IPS-18a (cell line): ENCODE measurements around the gene AGAP5.
"Not testable (repeated sequence)": the region's sequence is repeated elsewhere in the genome, so short reads cannot be mapped to it uniquely, and the experiment has no call there.

ENCODE experiments used
- H3K27ac ChIP-seq: one replicate; pipeline ENCODE4 v1.5.1; 2013; ENCODE audit warnings: low read length
- H3K27me3 ChIP-seq: one replicate; pipeline ENCODE4 v1.6.1; 2013; ENCODE audit warnings: mild to moderate bottlenecking, low read length; ENCODE audit not compliant: control insufficient read depth, insufficient read depth
- H3K36me3 ChIP-seq: one replicate; pipeline ENCODE4 v1.6.1; 2013; ENCODE audit warnings: low read depth, low read length; ENCODE audit not compliant: control insufficient read depth
- H3K4me1 ChIP-seq: one replicate; pipeline ENCODE4 v1.6.1; 2013; ENCODE audit warnings: low read depth, low read length; ENCODE audit not compliant: control insufficient read depth
- H3K4me3 ChIP-seq: one replicate; pipeline ENCODE4 v1.5.1; 2013; ENCODE audit warnings: low read length
- H3K9ac ChIP-seq: one replicate; pipeline ENCODE4 v1.6.1; 2013; ENCODE audit warnings: mild to moderate bottlenecking, low read length, moderate library complexity
- H3K9me3 ChIP-seq: one replicate; pipeline ENCODE4 v1.6.1; 2013; ENCODE audit warnings: low read depth, low read length; ENCODE audit not compliant: control insufficient read depth

AGAP5 gene

DNA sequence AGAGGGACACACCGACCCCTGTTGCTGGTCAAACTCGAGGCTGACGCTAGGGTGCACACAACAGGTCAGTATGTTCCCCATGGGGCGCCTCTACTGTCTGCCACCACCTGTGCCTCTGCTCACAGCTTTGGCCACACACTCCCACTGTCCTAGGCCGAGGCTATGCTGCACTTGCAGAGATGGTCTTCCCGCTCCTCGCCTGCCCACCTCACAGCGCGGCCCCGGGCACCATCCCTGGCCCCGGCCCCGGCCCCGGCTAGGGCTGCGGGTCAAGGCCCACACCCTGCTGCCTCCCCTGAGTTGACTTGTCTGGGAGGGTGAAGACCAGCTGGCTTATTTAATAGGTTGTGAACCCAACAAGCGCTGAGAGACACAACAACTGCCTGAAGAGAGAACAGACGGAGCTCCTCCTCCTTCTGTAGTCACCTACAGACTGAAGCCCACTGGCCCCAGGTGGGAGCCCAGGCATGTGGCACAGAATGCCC is at the start of gene AGAP5:
AGAP5 (minus strand) TSS at position 435 of the 485 bp plus-strand sequence; CDS start at position 81, 354 bp downstream.
- not testable (repeated sequence) for H3K27ac ChIP-seq, H3K9ac ChIP-seq, H3K9me3 ChIP-seq, H3K27me3 ChIP-seq, H3K36me3 ChIP-seq, H3K4me3 ChIP-seq, H3K4me1 ChIP-seq

DNA sequence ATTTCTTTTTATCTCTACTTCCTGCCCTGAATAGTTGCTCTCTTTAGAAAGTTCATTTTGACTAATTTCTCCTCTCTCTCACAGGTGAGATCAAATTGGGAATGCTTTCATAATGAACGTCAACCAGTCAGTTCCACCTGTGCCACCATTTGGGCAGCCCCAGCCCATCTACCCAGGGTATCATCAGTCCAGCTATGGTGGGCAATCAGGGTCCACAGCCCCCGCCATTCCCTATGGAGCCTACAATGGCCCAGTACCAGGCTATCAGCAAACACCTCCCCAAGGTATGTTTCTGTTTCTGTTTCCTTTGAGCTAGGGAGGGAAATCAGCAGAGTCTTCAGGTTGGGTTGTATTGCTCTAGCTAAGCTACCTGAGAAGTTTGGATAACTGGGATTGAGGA is 48.8 kb upstream of the AGAP5 start:
- peaks cover 19% of the 10 kb centered on the region for H3K4me1 ChIP-seq
- H3K27me3 ChIP-seq: no peaks in the 10 kb centered on the region
- H3K27ac ChIP-seq: no peak overlapping the region
- no peak overlapping the region for H3K9ac ChIP-seq
- H3K4me3 ChIP-seq: no peak overlapping the region
- H3K36me3 ChIP-seq: peaks cover 25% of the 10 kb centered on the region
- H3K9me3 ChIP-seq: no peaks in the 10 kb centered on the region

DNA sequence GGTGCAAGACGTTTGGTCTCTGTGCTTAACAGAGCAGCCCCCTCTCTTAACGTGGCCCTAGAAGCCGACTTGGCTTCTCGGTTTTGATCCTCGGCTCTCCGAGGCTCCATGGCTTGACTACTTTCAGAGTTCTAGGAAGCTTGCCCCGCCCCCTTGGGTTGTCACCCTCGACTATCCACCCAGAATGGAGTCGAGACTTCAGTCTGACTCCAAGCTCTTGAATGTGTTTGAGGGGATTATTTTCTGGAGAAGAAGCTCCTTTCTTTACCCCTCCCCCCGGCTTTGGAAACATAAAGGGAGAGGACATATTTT is 46.7 kb upstream of the AGAP5 start:
- peaks cover 8% of the 10 kb centered on the region for H3K36me3 ChIP-seq
- no peak overlapping the region for H3K27ac ChIP-seq

DNA sequence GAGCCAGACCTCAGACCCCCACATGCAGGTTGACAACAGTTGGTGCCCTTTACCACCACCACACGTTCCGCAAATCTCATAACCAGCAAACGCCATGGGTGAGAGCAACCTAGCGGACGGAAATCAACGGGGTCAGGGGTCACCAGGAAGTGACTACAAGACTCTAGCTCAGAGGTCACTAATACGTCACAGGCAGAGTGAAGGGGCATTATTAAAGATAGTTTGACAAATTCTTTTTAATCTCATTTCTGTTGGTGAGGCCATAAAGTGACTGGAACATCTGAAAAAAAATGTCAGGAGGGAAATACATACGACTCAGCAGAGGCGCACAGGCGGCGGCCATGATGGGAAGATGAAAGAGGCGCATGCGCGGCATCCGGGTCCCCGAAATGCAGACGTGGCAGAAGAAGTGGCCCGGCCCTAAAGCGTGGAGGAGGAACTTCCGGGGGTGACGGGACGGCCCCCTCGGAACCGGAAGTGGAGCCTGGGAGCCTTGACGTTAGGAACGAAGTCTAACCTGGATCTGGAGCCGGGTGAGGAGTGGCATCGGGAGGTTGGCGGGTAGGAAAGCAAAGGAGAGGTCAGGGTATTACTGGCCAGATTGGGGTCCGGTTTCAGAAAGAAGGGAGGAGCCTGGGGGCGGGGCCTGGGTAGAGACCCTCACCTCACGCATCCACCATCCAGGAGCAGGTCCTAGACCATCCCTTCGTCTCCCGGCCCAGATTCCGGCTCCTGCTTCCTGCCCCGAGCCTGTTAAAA is 46.2 kb upstream of the AGAP5 start, which contains the start of gene SEC24C:
SEC24C (plus strand) TSS at position 468 of the 759 bp plus-strand sequence. CDS start 2,461 bp downstream, outside the sequence.
- peak within 1 kb of the TSS; percentile 91 for H3K9ac ChIP-seq
- H3K27me3 ChIP-seq: no peaks in the 10 kb centered on the region
- no peaks in the 10 kb centered on the region for H3K9me3 ChIP-seq
- H3K4me3 ChIP-seq: peak within 1 kb of the TSS; percentile 85
- H3K4me1 ChIP-seq: peaks cover 22% of the 10 kb centered on the region
- H3K36me3 ChIP-seq: peaks cover 6% of the 10 kb centered on the region
- peak within 1 kb of the TSS; percentile 90 for H3K27ac ChIP-seq

More for the DNA sequence above, 46.7 kb upstream of the AGAP5 start:
- H3K9me3 ChIP-seq: no peaks in the 10 kb centered on the region
- H3K9ac ChIP-seq: peak overlapping the region; percentile 91
- no peaks in the 10 kb centered on the region for H3K27me3 ChIP-seq
- H3K4me1 ChIP-seq: peaks cover 22% of the 10 kb centered on the region
- peak overlapping the region; percentile 85 for H3K4me3 ChIP-seq

DNA sequence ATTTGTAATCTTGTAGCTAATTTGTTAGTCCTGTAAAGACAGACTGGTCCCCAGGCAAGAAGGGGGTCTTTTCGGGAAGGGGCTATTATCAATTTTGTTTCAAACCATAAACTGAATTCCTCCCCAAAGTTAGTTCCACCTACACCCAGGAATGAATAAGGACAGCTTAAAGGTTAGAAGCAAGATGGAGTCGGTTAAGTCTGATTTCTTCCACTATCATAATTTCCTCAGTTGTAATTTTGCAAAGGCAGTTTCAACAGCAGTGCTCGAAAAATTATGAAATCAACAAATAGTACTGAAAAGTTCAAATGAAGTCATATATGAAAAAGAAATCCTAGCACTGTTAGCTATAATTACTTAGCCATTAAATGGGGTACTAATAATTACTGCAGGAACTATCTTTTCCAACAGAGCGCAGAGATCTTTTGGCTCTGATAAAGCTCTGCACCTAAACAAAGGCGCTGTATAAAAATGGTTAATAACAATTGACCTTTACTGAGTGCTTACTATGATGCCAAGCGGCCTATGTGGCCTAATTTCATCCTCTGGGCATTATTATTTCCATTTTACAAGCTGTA is 45.5 kb upstream of the AGAP5 start:
- no peaks in the 10 kb centered on the region for H3K27me3 ChIP-seq
- H3K4me1 ChIP-seq: peaks cover 22% of the 10 kb centered on the region
- no peaks in the 10 kb centered on the region for H3K9me3 ChIP-seq
- H3K4me3 ChIP-seq: peak overlapping the region; percentile 85
- H3K27ac ChIP-seq: peak overlapping the region; percentile 90
- H3K36me3 ChIP-seq: peaks cover 3% of the 10 kb centered on the region
- H3K9ac ChIP-seq: peak overlapping the region; percentile 91

DNA sequence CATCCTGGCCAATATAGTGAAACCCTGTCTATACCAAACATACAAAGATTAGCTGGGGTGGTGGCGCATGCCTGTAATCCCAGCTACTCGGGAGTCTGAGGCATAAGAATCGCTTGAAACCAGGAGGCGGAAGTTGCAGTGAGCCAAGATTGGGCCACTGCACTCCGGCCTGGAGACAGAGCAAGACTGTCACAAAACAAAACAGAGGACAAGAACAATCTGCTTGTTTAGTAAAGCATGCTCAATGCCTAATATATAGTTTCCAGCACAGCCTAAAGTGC is 44.5 kb upstream of the AGAP5 start:
- Histone ChIP-seq H3K4me3 (peak overlapping the region; percentile 85), H3K4me1 (peaks cover 22% of the 10 kb centered on the region), H3K27ac (peak overlapping the region; percentile 8), H3K9me3 (no peaks in the 10 kb centered on the region), H3K27me3 (no peaks in the 10 kb centered on the region), H3K36me3 (no peaks in the 10 kb centered on the region), H3K9ac (no peak overlapping the region)

DNA sequence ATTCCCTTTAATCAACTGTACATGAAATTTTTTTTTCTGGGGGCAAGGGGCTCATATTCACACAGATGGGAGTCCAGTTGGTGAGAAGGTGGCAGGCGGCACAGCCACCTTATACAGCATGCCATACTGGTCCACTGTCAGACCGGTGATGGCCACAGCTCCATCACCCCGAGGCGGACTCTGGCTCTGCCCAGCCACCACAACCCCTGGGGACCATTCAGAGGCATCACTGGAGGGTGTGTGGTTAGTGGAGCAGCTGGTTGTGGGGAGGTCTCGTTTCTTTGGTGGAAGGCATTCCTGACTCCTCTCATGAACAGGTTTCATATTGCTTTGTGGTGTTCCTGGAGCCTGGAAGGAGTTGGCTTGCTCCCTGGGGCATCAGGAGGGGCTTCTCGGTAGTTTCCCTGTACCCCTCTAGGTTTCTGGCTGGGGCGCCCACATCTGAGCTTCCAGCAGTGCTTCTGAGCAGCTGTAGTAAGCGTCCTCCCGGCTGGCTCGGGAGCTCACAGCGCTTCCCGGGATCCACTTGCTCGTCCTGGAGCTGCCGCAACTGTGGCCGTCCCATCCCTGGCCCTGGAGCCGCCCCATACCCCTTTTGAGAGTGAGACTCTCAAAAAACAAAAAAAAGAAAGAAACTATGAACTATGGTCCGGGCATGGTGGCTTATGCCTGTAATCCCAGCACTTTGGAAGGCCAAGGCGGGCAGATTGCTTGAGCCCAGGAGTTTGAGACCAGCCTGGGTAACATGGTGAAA is 42.8 kb upstream of the AGAP5 start:
- not testable (repeated sequence) for H3K27ac ChIP-seq, H3K27me3 ChIP-seq, H3K9me3 ChIP-seq, H3K4me3 ChIP-seq, H3K36me3 ChIP-seq, H3K9ac ChIP-seq
- H3K4me1 ChIP-seq: peaks cover 22% of the 10 kb centered on the region

DNA sequence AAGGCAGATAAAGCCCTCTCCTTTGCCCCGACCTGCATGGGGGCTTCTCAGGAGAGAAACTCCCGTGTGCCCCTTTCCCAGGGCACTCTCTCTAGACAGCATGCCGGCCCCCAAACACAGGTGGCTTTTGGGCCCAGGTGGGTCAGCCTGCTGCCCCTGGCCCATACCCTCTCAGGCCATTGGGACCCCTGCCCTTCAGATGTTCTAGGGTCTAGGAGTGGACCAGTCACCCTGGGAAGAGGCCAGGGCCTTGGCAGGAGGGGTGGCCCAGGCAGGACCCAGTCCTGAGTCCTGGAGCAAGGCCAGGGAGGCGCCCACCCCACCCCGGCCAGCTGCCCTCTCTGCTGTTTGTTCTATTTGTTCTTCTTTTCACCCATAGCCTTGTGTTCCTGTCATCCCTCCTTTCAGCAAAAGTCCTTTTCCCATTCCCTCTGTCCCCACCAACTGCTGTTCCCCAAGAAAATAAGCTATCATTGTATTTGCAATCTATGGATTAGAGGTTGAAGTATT is 36.9 kb upstream of the AGAP5 start:
- H3K36me3 ChIP-seq: no peaks in the 10 kb centered on the region
- no peak overlapping the region for H3K27ac ChIP-seq
- no peaks in the 10 kb centered on the region for H3K27me3 ChIP-seq
- H3K4me3 ChIP-seq: no peak overlapping the region
- no peaks in the 10 kb centered on the region for H3K9me3 ChIP-seq
- H3K4me1 ChIP-seq: no peaks in the 10 kb centered on the region
- H3K9ac ChIP-seq: no peak overlapping the region

DNA sequence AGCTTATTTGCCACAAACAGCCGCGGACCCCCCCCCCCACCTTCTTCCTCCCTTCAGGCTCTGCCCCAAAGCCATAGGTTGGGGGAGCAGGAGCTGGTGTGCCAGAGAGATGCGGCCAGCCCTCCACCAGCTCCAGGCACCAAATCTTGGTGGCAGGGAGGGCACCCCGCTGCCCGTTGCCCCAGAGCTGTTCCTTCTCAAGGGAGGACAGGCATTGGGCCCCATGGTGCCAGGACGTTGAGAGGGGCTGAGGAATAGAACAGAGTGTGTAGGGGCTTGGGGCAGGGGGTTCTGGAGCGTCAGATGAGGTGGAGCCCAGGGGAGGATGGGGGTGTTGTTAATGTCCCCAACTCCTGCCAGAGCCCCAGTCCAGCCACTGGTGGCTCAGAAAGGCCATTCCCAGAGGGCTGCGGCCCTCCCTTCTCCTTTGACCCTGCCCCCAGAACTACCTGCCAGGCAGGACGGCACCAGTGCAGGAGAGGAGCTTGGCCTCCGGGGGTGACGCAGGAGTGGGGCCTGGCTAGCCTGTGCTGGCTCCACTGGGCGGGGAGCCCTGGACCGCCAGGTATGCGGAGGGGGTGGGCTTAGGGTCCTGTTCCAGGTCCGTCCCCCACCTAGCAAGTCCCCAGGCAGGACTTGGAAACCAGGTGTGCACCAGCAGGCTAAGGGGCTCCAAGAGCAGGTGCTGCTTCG is 36.3 kb upstream of the AGAP5 start:
- no peak overlapping the region for H3K27ac ChIP-seq
- no peak overlapping the region for H3K4me3 ChIP-seq
- H3K4me1 ChIP-seq: no peaks in the 10 kb centered on the region
- H3K9ac ChIP-seq: no peak overlapping the region
- no peaks in the 10 kb centered on the region for H3K36me3 ChIP-seq
- no peaks in the 10 kb centered on the region for H3K27me3 ChIP-seq
- H3K9me3 ChIP-seq: no peaks in the 10 kb centered on the region

DNA sequence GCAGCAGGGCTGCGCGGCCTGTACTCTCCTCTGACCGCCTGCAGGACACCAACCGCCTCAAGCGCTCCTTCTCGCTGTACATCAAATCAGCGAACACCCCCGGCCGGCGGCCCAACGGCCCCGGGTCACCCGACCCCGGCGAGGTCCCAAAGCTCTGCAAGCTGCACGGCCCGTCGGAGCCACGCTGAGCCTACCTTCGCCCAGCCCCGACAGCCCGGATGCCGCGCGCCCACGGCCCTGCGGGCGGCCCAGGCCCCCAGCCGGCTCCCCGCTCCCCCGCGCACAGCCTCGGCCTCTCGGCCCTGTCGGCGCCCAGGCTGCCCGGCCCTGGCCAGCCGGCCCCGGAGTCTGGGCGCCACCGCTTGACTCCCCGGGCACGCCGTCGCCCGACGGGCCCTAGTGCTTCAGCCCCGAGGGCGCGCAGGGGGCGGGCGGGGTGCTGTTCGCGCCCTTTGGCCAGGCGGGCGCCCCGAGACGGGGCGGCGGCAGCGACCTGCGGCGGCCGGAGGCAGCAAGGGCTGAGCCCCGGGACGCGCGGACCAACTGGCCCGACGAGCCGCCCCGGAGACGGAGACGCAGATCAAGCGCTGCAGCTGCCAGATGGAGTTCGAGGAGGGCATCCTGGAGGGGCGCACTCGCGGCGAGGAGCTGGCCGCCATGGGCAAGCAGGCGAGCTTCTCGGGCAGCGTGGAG is 35.2 kb upstream of the AGAP5 start:
- no peak overlapping the region for H3K9ac ChIP-seq
- no peaks in the 10 kb centered on the region for H3K9me3 ChIP-seq
- H3K4me3 ChIP-seq: no peak overlapping the region
- H3K36me3 ChIP-seq: no peaks in the 10 kb centered on the region
- H3K27me3 ChIP-seq: no peaks in the 10 kb centered on the region
- H3K27ac ChIP-seq: no peak overlapping the region
- no peaks in the 10 kb centered on the region for H3K4me1 ChIP-seq

DNA sequence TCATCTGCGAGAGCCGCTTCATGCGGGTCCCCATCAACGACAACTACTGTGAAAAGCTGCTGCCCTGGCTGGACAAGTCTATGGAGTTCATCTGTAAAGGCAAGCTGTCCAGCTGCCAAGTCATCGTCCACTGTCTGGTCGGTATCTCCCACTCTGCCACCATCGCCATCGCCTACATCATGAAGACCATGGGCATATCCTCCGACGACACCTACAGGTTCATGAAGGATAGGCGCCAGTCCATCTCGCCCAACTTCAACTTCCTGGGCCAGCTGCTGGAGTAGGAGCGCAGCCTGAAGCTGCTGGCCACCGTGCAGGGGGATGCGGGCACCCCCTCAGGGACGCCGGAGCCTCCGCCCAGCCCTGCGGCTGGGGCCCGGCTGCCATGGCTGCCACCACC is 34.5 kb upstream of the AGAP5 start:
- Histone ChIP-seq H3K9ac (no peak overlapping the region), H3K36me3 (no peaks in the 10 kb centered on the region), H3K9me3 (no peaks in the 10 kb centered on the region), H3K27me3 (no peaks in the 10 kb centered on the region), H3K27ac (no peak overlapping the region), H3K4me3 (no peak overlapping the region), H3K4me1 (no peaks in the 10 kb centered on the region)
